Natural killer cell treated with Interleukin-12 subunit alpha and Interleukin-12 subunit beta and Interleukin-15 and Interleukin-18, amount 100 ng/mL, for 72 hours (primary cell): ENCODE data around the gene HES4. TPM values are rescaled to one million over a fixed set of nuclear protein-coding genes. Genes with fewer than 3 reads are reported as not detected.
"Not testable (repeated sequence)": the region's sequence is repeated elsewhere in the genome, so short reads cannot be mapped to it uniquely, and the experiment has no call there.

Source experiments
- ATAC-seq, 2 donors: fragments of 150-1000 bp; cut with Tn5 transposase in 1 of 2; sonication (Bioruptor Pico), chemical (Tn5 transposase) in 1 of 2; 2 replicates each; pipeline ENCODE4 v1.10.0; 2021
- DNase-seq: peaks from one replicate; pipeline ENCODE4 v3.0.0; 2022; ENCODE audit warnings: low spot score
- H3K27ac Mint-ChIP-seq, 2 donors: 1 replicate in 1 of 2; 2 replicates in 1 of 2; pipeline ENCODE4 v1.8.0; 2022; ENCODE audit warnings: mixed read lengths in 2 of 2, mild to moderate bottlenecking in 1 of 2, moderate library complexity in 1 of 2
- H3K27me3 Mint-ChIP-seq, 2 donors: 1 replicate in 1 of 2; 2 replicates in 1 of 2; pipeline ENCODE4 v1.8.0; 2022; ENCODE audit warnings: mixed read lengths in 2 of 2
- H3K36me3 Mint-ChIP-seq: one replicate; pipeline ENCODE4 v1.8.0; 2022; ENCODE audit warnings: mixed read lengths
- H3K4me1 Mint-ChIP-seq, 2 donors: 1 replicate in 1 of 2; 2 replicates in 1 of 2; pipeline ENCODE4 v1.8.0; 2022; ENCODE audit warnings: low read depth in 2 of 2, mixed read lengths in 2 of 2, mild to moderate bottlenecking in 1 of 2
- H3K4me3 Mint-ChIP-seq: one replicate; pipeline ENCODE4 v1.8.0; 2022; ENCODE audit warnings: mixed read lengths
- H3K9me3 Mint-ChIP-seq: 2 replicates; pipeline ENCODE4 v1.8.0; 2022; ENCODE audit warnings: mixed read lengths
- total RNA-seq, 2 donors: library from RNA; stranded (reverse); gene quantifications; one replicate each; pipeline ENCODE4 v1.2.3, GENCODE V29; 2022

Gene HES4
- total RNA-seq, 2 donors from 2014 or later: not detected

- H3K9me3 Mint-ChIP-seq: no peaks in the 10 kb centered on the region
- no peaks in the 10 kb centered on the region for H3K36me3 Mint-ChIP-seq
- peaks cover 9 to 10% of the 10 kb centered on the region in 2 donors for H3K27me3 Mint-ChIP-seq
- DNase-seq: no peak
- H3K4me1 Mint-ChIP-seq: peaks cover 0 to 5% of the 10 kb centered on the region in 2 donors
- H3K27ac Mint-ChIP-seq: no peak overlapping the region
- no peak for ATAC-seq
- H3K4me3 Mint-ChIP-seq: no peak overlapping the region
Measured at GRCh38 chr1:980137-980571, 19.7 kb downstream of the HES4 start.

- no peak for DNase-seq
- no peaks in the 10 kb centered on the region for H3K36me3 Mint-ChIP-seq
- peaks cover 12% of the 10 kb centered on the region in 2 donors for H3K27me3 Mint-ChIP-seq
- no peak overlapping the region for H3K4me3 Mint-ChIP-seq
- no peaks in the 10 kb centered on the region for H3K9me3 Mint-ChIP-seq
- no peak overlapping the region for H3K27ac Mint-ChIP-seq
- peaks cover 0 to 5% of the 10 kb centered on the region in 2 donors for H3K4me1 Mint-ChIP-seq
- no peak for ATAC-seq
Measured at GRCh38 chr1:979744-980072, 20.2 kb downstream of the HES4 start.

GRCh38 chr1:978835-979743, 20.8 kb downstream of the HES4 start:
- ATAC-seq (no peak), DNase-seq (no peak)
- Mint-ChIP-seq H3K27me3 (peaks cover 13% of the 10 kb centered on the region in 2 donors), H3K27ac (no peak overlapping the region), H3K9me3 (no peaks in the 10 kb centered on the region), H3K36me3 (no peaks in the 10 kb centered on the region), H3K4me3 (no peak overlapping the region), H3K4me1 (peaks cover 0 to 5% of the 10 kb centered on the region in 2 donors)

GRCh38 chr1:978069-978834, 21.6 kb downstream of the HES4 start:
- Mint-ChIP-seq H3K36me3 (no peaks in the 10 kb centered on the region), H3K27ac (peak overlapping the region in 1 of 2 donors; percentile 53), H3K27me3 (peaks cover 9 to 13% of the 10 kb centered on the region in 2 donors), H3K4me1 (peaks cover 0 to 5% of the 10 kb centered on the region in 2 donors), H3K9me3 (no peaks in the 10 kb centered on the region), H3K4me3 (no peak overlapping the region)
- no peak for DNase-seq
- ATAC-seq: no peak

- not testable (repeated sequence) for H3K27me3 Mint-ChIP-seq, H3K36me3 Mint-ChIP-seq, H3K27ac Mint-ChIP-seq, DNase-seq, H3K9me3 Mint-ChIP-seq, H3K4me3 Mint-ChIP-seq, H3K4me1 Mint-ChIP-seq, ATAC-seq
Measured at GRCh38 chr1:976791-977190, 23.1 kb downstream of the HES4 start.

- no peaks in the 10 kb centered on the region for H3K36me3 Mint-ChIP-seq
- no peak overlapping the region for H3K4me3 Mint-ChIP-seq
- ATAC-seq (peak; percentile 66 to 79), DNase-seq (no peak)
- peaks cover 0 to 5% of the 10 kb centered on the region in 2 donors for H3K4me1 Mint-ChIP-seq
- peaks cover 8 to 12% of the 10 kb centered on the region in 2 donors for H3K27me3 Mint-ChIP-seq
- no peaks in the 10 kb centered on the region for H3K9me3 Mint-ChIP-seq
- H3K27ac Mint-ChIP-seq: peak overlapping the region in 1 of 2 donors; percentile 16
Measured at GRCh38 chr1:975896-976683, 23.8 kb downstream of the HES4 start.

GRCh38 chr1:975365-975764, 24.5 kb downstream of the HES4 start:
- Mint-ChIP-seq H3K27me3 (peaks cover 8 to 12% of the 10 kb centered on the region in 2 donors), H3K36me3 (no peaks in the 10 kb centered on the region), H3K9me3 (no peaks in the 10 kb centered on the region), H3K4me1 (peaks cover 0 to 5% of the 10 kb centered on the region in 2 donors), H3K4me3 (no peak overlapping the region), H3K27ac (peak overlapping the region in 1 of 2 donors; percentile 16)
- ATAC-seq (no peak), DNase-seq (no peak)

- ATAC-seq: no peak
- H3K4me1 Mint-ChIP-seq: peaks cover 0 to 5% of the 10 kb centered on the region in 2 donors
Measured at GRCh38 chr1:974687-975328, 25.1 kb downstream of the HES4 start.

GRCh38 chr1:974293-974640, 25.6 kb downstream of the HES4 start:
- peaks cover 13 to 14% of the 10 kb centered on the region in 2 donors for H3K27me3 Mint-ChIP-seq
- no peak overlapping the region for H3K27ac Mint-ChIP-seq
- no peaks in the 10 kb centered on the region for H3K9me3 Mint-ChIP-seq
- H3K4me3 Mint-ChIP-seq: no peak overlapping the region
- H3K36me3 Mint-ChIP-seq: no peaks in the 10 kb centered on the region
- DNase-seq (no peak), ATAC-seq (no peak)
- H3K4me1 Mint-ChIP-seq: peaks cover 0 to 5% of the 10 kb centered on the region in 2 donors

More at GRCh38 chr1:974687-975328, 25.1 kb downstream of the HES4 start:
- no peak for DNase-seq
- H3K4me3 Mint-ChIP-seq: no peak overlapping the region
- no peaks in the 10 kb centered on the region for H3K36me3 Mint-ChIP-seq
- no peak overlapping the region for H3K27ac Mint-ChIP-seq
- peaks cover 8 to 12% of the 10 kb centered on the region in 2 donors for H3K27me3 Mint-ChIP-seq
- no peaks in the 10 kb centered on the region for H3K9me3 Mint-ChIP-seq

GRCh38 chr1:973459-974292, 26.2 kb downstream of the HES4 start:
- ATAC-seq (no peak), DNase-seq (no peak)
- no peaks in the 10 kb centered on the region for H3K36me3 Mint-ChIP-seq
- no peaks in the 10 kb centered on the region for H3K9me3 Mint-ChIP-seq
- H3K4me1 Mint-ChIP-seq: peaks cover 0 to 5% of the 10 kb centered on the region in 2 donors
- no peak overlapping the region for H3K27ac Mint-ChIP-seq
- no peak overlapping the region for H3K4me3 Mint-ChIP-seq
- peaks cover 14% of the 10 kb centered on the region in 2 donors for H3K27me3 Mint-ChIP-seq

GRCh38 chr1:972726-973458, 27.0 kb downstream of the HES4 start:
- Mint-ChIP-seq H3K4me1 (peaks cover 0 to 8% of the 10 kb centered on the region in 2 donors), H3K9me3 (no peaks in the 10 kb centered on the region), H3K27me3 (peaks cover 19 to 20% of the 10 kb centered on the region in 2 donors), H3K4me3 (no peak overlapping the region), H3K36me3 (no peaks in the 10 kb centered on the region), H3K27ac (no peak overlapping the region)
- DNase-seq: no peak
- no peak for ATAC-seq
